NK-92 (cell line): ENCODE results near the gene ABCD4.
"Not testable (repeated sequence)": the region's sequence is repeated elsewhere in the genome, so short reads cannot be mapped to it uniquely, and the experiment has no call there.

Experiments used
- DNase-seq: peaks from one replicate; lab custom pipeline; 2025; ENCODE audit not compliant: unreplicated experiment; lab: John Stamatoyannopoulos, UW

The ABCD4 gene

DNA sequence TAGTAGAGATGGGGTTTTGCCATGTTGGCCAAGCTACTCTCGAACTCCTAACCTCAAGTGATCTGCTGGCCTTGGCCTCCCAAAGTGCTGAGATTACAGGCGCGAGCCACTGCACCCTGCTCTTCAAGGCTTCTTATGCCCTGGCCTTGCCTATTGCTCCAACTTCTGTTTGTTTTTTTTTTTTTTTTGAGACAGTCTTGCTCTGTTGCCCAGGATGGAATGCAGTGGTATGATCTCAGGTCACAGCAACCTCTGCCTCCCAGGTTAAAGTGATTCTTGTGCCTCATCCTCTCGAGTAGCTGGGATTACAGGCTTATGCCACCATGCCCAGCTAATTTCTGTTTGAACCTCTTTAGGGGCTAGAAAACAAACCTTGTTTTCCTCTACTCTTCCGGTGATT, 6.0 kb upstream of the ABCD4 start:
- DNase-seq = no peak

DNA sequence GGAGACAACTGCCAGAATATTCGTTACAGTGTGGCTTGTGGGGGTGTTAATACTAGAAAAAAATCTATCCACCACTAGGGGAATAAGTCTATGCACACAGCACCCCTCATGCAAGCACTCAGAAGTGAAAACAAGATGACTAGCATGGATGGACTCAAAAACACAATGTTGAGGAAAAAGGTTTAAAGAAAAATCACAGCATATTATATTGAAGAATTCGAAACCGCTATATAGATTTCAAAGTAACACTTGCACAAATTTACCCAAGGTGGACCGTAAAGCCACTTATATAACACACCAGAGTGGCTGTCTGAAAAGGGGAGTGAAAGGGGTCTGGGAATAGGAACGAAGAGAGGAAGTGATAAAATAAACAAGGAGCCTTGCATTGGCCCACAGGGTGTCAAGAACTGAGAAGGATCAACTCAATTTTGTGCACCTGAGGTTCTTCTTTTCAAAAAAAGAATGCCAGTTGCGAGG, 544 bp downstream of the ABCD4 start:
- DNase-seq = no peak

DNA sequence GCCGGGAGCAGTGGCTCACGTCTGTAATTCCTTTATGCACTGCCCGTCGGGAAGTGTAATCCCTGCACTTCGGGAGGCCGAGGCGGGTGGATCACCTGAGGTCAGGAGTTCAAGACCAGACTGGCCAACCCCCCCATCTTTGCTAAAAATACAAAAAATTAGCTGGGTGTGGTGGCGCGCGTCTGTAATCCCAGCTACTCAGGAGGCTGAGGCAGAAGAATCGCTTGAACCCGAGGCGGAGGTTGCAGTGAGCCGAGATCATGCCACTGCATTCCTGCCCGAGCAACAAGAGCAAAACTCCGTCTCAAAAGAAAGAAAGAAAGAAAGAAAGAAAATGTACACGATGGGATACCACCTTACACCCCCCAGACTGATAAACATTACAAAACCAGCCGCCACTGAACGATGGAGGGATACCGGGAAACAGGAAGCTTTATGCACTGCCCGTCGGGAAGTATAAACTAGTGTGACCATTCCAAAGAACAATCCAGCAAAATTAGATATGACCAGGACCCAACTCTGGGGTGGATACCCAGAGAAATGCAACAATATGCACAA, 1.1 kb downstream of the ABCD4 start:
- no peak for DNase-seq

DNA sequence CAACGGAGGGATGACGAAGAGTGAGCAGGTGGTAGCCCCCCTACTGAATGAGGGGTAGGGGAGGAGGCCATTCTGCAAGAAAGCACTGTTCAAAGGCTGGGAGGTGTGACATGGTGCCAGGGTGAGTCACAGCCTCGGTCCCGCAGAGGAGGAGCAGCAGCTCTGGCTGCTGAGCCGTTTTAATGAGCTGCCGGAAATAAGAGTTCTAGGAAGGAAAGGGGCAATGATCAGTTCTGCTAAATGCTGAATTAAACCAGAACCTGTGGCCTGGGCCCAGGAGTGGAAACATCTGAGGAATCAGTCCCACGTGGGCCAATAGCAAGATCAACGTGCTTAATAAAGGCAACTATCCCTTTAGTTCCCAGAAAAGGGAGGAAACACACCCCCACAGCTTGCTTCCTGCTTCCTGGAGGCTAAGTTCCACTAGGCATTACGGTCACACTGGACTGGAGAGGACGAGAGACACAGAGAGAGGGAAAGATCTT, 3.6 kb downstream of the ABCD4 start:
- DNase-seq = no peak

DNA sequence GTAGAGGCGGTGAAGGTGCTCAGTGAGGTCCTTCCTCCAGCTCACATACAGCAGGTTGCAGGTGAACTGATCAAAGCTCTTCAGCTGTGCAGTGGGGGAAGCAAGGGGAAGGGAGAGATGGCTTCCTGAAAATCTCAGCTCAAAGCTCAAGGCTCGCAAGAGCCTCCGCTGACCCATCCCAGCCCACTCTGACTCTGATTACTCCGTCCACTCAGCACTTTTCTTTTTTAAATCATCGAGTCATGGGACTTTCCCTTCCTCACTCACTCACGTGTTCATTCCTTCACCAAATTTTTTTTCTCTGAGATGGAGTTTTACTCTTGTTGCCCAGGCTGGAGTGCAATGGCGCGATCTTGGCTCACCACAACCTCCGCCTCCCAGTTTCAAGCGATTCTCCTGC, 4.7 kb downstream of the ABCD4 start:
- no peak for DNase-seq

DNA sequence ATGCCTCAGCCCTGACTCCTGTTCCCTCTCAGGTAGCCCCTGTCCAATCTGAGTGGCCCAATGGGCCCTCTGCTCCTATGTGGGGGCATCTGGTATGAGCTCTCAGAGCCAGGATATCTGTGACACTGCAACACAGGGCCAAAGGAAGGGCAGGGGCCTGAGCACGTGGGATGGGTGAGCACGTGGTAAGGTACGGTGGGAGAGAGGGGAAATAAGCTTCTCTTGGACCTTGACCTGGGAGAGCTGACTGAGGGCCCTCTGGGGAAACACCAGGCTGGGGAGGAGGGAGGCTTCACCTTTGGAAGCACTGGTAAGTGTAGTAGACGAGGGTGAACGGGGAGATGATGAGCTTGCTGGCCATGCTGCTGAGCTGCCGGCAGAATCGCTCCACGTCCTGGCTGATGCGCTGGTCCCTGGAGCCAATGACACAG, 6.7 kb downstream of the ABCD4 start:
- no peak for DNase-seq

DNA sequence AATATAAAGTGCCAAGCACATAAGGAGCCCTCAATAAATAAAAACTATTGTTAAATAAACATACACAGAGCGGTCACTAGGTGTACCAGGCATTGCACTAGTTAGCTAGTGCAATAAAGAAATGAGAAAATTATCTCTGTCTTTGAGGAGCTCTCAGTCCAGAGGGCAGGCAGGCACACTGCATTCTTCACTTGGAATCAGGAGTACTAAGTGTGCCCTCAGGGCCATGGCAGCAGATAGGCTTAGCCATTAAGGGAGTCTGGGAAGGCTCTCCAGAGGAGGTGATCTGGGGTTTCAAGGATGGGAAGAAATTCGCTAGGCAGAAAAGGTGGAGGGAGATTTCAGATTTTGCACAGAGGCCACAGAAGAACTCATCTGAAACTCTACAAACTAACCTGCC, 9.1 kb downstream of the ABCD4 start:
- DNase-seq = no peak

DNA sequence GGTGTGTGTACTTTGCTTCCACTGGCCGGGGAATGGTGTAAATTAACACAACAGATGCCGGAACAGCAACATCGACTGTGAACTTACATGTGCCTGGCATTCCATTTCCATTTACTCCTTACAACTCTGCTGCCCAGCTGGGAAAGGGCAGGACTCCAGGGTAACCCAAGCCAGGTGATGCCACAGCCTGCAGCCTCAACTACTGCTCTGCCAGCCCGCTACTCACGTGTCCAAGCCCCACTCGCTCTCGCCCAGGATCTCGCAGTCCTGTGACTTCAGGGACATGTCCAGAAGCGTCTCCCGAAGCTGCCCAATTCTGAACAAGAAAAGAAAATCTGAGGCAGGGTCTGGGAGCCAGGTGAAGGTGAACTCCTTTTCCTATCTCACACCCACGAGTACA, 10.7 kb downstream of the ABCD4 start:
- DNase-seq = no peak

DNA sequence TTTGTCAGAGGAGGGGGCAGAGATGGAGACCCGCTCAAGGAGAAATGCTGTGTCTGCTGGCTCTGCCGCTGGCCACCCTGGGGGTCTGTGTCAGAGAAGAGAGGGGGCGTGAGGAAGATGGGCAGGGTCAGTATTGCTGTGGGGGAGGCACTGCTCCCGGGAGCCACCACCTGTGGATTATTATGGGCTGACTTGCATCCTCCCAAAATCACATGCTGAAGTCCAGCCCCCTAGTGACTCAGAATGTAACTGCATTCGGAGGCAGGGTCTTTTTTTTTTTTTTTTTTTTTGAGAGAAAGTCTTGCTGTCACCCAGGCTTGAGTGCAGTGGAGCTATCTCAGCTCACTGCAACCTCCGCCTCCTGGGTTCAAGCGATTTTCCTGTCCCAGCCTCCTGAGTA, 12.3 kb downstream of the ABCD4 start:
- no peak for DNase-seq

DNA sequence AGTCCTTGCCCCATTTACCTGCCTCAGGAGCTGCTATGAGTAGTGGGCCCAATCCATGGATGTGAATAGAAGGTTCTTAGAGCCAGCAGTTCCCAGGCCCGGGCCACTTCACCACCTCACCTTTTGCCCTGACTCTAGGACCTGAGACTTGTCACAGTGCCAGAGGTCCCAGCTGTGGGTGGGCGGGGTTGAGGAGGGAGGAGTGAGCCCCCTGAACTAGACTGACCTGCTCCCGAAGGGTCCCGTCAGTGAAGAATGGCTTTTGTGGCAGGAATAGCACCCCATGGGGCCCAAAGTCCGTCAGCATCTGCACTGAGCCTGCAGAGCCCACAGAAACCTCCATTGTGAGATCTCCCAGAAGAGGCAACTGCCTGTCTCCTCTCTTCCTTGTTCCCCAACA, 12.9 kb downstream of the ABCD4 start:
- DNase-seq = no peak

DNA sequence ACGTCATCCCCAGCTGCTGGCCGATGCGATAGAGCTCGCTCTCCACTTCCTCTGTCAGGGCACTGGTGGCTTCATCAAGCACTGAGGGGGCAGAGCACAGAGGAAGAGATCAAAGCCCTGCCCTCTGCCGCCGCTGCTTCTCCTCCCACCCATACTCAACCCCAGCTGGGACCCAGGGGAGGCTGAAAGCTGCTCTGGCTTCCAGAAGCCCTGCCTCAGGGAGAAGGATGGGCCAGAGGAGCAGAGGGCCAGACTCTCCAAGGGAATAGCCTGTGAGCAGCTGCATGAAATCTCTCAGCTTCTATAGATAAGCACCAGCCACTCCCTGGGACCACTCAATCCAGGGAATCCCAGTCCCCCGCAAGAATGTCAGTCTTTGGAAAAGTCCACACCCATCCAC, 16.0 kb downstream of the ABCD4 start:
- DNase-seq = no peak

DNA sequence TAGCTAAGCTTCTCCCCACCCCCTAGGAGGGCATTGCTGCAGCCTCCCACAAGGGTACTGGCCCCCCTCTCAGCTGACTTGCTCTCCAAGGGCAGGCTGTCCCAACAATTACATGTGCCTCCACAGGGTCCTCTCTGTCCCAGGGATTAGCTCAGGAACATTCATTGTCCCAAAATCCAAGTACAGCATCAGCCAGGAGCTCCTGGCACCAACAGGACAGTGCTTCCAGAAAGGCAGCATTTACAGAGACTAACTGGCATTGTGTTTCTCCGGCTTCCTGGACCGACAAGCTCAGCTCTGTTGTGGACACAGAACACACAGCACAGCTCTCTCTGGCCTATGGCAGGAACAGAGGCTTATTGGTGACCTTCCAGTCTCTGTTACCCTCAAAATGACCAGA, 21.7 kb downstream of the ABCD4 start:
- DNase-seq = no peak

DNA sequence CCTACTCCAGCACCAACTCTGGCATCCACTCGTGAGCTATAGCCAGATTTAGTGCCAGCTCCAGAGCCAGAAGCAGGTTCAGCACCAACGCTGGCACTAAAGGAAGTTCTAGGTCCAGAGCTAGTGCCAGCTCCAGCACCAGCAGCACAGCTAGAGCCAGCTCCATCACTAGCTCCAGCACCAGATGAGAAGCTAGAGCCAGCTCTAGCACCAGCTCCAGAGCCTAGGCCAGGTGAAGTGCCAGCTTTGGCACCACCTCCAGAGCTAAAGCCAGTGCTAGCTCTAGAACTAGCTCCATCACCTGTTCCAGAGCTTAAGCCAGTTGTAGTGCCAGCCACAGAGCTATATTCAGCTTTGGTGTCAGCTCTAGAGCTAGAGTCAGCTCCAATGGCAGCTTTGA, 24.7 kb downstream of the ABCD4 start:
- no peak for DNase-seq

DNA sequence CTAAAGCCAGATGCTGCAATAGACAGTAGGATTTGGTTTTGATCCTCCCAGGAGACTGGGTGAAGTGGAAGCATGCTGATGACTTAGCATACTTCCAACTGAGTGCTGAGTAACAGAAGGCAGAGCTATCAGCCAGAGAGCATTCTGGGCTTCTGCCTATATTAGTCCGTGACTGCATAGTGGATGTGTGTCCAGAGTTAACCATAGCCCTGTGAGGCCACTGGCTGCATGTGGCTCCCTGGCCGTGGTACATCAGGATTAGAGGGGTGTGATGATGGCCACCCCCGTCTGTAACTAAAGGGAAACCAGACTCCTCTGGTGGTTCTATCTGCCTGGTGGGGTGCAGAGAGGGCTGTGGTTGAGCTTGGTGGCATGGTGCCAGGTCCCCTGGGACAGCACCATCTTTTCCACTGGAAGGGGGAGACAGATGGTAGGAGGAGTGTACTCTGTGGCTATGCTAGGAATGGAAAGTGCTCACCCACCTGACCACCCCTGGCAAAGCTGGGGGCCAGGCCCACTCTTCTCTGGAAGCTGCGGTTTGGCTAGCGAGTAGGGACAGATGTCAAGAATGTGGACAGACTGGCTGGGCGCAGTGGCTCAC, 27.4 kb downstream of the ABCD4 start:
- DNase-seq = no peak

DNA sequence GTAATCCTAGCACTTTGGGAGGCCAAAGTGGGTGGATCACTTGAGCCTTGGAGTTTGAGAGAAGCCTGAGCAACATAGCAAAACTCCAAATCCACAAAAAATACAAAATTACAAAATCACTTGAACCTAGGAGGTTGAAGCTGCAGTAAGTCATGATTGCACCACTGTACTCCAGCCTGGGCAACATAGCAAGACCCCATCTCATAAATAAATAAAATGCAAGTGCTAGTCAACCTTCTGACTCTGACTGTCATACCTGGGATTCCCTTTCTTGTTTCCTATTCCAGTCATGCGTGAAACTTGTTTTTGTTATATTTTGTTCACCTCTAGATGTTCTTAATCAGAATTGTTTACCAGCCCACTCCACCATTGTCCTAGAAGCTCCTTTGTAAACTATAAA, 31.4 kb downstream of the ABCD4 start:
- DNase-seq = no peak

DNA sequence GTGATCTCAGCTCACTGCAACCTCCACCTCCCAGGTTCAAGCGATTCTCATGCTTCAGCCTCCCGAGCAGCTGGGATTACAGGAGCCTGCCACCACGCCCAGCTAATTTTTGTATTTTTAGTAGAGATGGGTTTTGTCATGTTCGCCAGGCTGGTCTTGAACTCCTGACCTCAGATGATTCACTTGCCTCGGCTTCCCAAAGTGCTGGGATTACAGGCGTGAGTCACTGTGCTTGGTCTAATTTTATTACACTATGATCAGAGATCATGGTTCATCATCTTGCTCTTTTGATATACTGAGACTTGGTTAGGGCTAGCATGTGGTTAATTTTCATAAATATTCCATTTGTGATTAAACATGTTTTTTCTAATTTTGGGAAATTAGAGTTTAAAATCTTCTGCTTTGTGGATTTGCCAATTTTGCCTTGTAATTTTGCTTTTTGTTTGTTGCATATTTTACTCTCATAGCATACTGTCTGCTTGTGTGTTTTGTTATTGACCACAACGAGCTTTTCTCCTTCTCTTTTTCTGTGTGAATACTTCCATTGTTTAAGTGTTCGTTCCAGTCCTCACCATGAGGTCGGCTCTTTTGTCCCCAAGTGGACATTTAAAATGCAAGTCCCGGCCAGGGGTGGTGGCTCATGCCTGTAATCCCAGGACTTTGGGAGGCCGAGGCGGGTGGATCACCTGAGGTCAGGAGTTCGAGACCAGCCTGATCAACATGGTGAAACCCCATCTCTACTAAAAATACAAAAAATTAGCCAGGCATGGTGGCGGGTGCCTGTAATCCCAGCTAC, 32.2 kb downstream of the ABCD4 start:
- DNase-seq = not testable (repeated sequence)

DNA sequence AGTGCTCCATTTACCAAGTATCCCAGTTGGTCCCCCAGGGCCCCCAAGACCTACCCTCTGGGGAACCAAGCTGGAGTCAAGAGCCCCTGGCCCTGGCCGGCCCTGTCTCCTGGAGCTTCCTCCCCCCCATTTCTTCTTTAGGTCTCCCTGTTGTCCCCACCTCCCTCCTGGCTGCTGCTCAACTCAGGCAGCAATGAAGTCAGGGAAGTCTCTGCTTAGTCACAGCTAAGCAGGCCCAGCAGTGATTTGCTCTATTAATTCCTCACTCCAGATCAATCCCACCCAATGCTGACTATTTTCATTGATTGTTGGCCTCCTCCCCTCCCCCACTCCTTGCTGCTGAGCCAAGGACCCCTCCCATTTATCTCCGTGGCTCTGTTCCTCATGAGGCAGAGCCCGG, 35.1 kb downstream of the ABCD4 start:
- no peak for DNase-seq

DNA sequence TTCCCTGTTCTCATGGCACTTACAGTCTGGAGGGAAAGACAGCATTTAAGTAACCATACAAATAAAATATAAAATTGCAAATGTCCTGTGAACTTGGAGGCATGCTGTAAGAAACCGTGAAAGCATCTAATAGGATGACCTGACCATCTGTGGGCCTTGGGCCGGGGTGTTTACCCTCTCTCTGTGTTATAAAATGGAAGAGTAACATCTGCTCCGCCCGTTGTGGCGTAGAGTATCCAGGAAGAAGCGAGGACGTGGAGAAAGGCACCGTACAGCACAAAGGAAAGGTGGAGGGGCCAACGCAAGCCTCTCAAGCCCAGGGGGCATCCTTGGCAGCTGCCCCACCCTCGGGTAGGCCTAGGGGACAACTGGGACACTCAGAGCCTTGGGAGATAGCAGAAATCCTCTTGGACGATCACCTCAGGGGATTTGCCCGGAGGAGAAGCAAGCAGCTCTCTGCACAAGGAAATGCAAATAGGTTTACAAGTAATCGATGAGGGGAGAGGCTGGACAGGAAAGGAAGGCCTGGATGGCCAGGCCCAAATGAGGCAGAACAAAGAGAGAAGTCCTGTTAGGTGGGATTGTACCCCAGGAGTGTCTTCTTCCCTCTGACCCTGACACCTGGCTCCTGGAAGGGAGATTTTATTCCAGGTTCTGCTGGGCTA, 37.3 kb downstream of the ABCD4 start:
- DNase-seq = no peak

DNA sequence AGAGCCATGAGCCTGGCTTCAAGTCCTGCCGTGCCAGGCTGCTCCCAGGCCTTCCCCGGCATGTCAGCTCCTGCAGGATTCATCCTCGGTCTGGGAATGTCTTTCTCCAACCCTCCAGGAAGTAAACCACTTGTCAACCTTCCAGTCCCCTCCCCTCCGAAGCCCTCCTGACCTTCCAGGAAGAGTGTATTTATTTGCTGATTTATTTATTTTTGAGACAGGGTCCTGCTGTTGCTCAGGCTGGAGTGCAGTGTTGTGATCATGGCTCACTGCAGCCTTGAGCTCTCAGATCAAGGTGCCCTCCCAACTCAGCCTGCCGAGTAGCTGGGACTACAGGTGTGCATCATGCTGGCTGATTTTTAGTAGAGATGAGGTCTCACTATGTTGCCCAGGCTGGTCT, 38.8 kb downstream of the ABCD4 start:
- no peak for DNase-seq

DNA sequence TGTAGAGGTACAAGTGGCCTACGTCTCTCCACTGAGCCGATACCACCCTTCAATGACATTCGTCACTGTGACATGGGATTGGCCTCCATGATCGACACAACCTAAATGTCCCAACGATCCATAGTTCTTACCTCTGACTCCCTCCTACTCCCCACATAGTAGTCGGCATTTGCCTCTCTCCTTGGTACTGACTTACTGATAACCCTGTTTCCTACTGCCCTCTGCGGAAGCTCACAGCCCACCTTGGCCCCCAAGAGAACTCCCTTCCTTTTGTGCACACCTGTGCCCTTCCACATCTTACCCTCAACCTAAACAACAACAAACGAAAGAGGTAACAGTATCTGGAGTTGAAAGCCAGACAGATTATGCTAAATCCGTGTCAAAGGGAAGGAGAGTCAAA, 39.6 kb downstream of the ABCD4 start:
- no peak for DNase-seq

DNA sequence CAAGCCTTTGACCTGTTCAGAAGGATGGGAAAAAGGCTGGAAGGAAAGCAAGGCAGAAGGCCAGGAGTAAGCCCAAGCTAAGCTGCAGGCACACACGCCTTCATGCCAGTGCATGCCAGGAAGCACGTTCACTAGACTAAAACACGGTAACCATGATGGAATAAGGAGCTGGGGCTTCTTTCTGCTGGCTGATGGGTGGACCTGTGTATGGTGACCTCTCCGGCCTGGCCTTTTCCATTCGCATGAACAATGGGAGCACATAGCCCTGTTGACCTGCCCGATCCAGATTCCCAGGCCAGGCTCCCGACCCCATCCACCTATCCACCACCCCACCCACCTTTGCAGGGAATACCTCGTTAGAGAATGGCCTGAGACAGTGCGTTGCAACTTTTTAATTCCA, 40.7 kb downstream of the ABCD4 start:
- no peak for DNase-seq

DNA sequence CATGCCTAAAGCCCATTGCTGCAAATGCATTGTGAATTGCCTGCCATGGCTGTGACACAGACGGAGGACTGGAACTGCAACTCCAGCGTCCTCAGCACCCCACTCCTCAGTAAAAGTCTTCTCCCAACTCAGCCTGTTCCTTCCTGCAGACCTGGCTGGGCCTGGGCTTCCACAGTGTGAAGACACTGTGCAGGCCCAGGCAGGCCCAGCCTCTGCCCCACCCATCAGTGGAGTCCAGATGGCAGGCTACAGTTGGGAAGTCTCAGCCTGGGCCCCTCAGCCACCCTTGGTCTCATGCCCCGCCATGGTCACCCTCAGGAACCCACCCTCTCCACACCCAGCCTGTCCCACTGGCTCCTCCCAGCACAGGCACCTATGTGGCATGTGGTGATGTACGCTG, 41.4 kb downstream of the ABCD4 start:
- DNase-seq = no peak
